Measurements from ENCODE around the gene WNT4. TPM values are rescaled to one million over a fixed set of nuclear protein-coding genes. Genes with fewer than 3 reads are reported as not detected.

Gene WNT4
- total RNA-seq, 1 experiment from 2014 or later = 0.70 TPM

GRCh38 chr1:22122273-22123070 lies 20.4 kb downstream of the WNT4 start:
- Mint-ChIP-seq H3K27me3 (ENCODE audit: low read depth) (no peaks in the 10 kb centered on the region), H3K4me3 (no peak overlapping the region), H3K27ac (peak overlapping the region; percentile 63), H3K4me1 (peaks cover 21% of the 10 kb centered on the region), H3K9me3 (no peaks in the 10 kb centered on the region), H3K36me3 (no peaks in the 10 kb centered on the region)
- ChIA-PET CTCF (interaction anchor here (1.2 to 3.3 kb wide), 4 partner anchors 17 to 293 kb away, joined by 3 to 16 read pairs (median 8); partner anchors contain the start of gene WNT4), POLR2A (interaction anchor here (0.5 kb wide), 1 partner anchor 23 kb away, joined by 3 read pairs; no protein-coding TSS in a partner anchor)
- TF ChIP-seq NFYB (CRISPR knock-in tag; conservative IDR thresholded peaks at IDR 0.05; ENCODE audit: low read depth) = no peak
- TF ChIP-seq ARID4B (CRISPR knock-in tag; IDR thresholded peaks at IDR 0.05; ENCODE audit: borderline replicate concordance) = no peak
- TF ChIP-seq SOX15 (CRISPR knock-in tag; IDR thresholded peaks at IDR 0.05) = no peak
- no peak for TF ChIP-seq ZNF416 (CRISPR knock-in tag; IDR thresholded peaks at IDR 0.05)
- TF ChIP-seq FOXP1 (CRISPR knock-in tag; IDR thresholded peaks at IDR 0.05; ENCODE audit: borderline replicate concordance) = no peak
- no peak for TF ChIP-seq AR (CRISPR knock-in tag; IDR thresholded peaks at IDR 0.05)
- TF ChIP-seq IRF1 (CRISPR knock-in tag; IDR thresholded peaks at IDR 0.05) = no peak
- no peak for TF ChIP-seq ZNF423 (CRISPR knock-in tag; IDR thresholded peaks at IDR 0.05)
- no peak for TF ChIP-seq HMGXB4 (CRISPR knock-in tag; IDR thresholded peaks at IDR 0.05)
- ATAC-seq (no peak), DNase-seq (ENCODE audit: low spot score) (no peak)

GRCh38 chr1:22121421-22121911 lies 21.4 kb downstream of the WNT4 start:
- CTCF ChIA-PET = interaction anchor here (0.6 to 3.3 kb wide), 5 partner anchors 16 to 294 kb away, joined by 3 to 16 read pairs (median 5); partner anchors contain the start of gene WNT4

More at GRCh38 chr1:22121421-22121911, 21.4 kb downstream of the WNT4 start:
- DNase-seq (ENCODE audit: low spot score) (no peak), ATAC-seq (peak; percentile 58)
- Mint-ChIP-seq H3K36me3 (no peaks in the 10 kb centered on the region), H3K9me3 (no peaks in the 10 kb centered on the region), H3K4me3 (no peak overlapping the region), H3K4me1 (peaks cover 22% of the 10 kb centered on the region), H3K27ac (0 out of 2 replicates have a peak overlapping the region, but pooled peaks have one; percentile 48), H3K27me3 (ENCODE audit: low read depth) (no peaks in the 10 kb centered on the region)
- POLR2A ChIA-PET = no interaction called here
- 0 out of 2 replicates have a peak, but pooled peaks have one; percentile 25 for TF ChIP-seq MAX (CRISPR knock-in tag; IDR thresholded peaks at IDR 0.05)
- 0 out of 2 replicates have a peak, but pooled peaks have one; percentile 25 for TF ChIP-seq TEAD1 (CRISPR knock-in tag; IDR thresholded peaks at IDR 0.05)
- no peak for TF ChIP-seq NFYB (CRISPR knock-in tag; conservative IDR thresholded peaks at IDR 0.05; ENCODE audit: low read depth)

All from WTC11 (cell line).